ENCODE measurements around the gene KRT35.

The KRT35 gene

DNA sequence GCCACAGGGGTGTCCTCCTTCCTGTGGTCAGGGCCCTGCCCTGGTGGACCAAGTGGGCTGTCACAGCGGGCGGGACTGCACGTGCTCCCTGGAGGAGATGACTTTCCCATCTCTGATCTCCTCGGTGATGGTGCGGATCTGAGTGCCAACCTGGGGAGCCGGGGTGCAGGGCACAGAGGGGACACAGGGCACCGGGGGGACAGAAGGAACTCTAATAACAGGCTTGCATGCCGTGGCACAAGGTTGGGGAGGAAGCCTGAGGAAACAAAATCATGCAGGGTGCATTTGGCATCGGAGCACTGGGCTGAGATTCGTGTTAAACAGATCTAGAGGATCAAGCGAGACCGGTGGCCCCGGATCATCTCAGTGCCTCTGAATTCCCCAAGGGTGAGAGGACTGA, 5.4 kb upstream of the KRT35 start:
- DNase-seq: no peak

DNA sequence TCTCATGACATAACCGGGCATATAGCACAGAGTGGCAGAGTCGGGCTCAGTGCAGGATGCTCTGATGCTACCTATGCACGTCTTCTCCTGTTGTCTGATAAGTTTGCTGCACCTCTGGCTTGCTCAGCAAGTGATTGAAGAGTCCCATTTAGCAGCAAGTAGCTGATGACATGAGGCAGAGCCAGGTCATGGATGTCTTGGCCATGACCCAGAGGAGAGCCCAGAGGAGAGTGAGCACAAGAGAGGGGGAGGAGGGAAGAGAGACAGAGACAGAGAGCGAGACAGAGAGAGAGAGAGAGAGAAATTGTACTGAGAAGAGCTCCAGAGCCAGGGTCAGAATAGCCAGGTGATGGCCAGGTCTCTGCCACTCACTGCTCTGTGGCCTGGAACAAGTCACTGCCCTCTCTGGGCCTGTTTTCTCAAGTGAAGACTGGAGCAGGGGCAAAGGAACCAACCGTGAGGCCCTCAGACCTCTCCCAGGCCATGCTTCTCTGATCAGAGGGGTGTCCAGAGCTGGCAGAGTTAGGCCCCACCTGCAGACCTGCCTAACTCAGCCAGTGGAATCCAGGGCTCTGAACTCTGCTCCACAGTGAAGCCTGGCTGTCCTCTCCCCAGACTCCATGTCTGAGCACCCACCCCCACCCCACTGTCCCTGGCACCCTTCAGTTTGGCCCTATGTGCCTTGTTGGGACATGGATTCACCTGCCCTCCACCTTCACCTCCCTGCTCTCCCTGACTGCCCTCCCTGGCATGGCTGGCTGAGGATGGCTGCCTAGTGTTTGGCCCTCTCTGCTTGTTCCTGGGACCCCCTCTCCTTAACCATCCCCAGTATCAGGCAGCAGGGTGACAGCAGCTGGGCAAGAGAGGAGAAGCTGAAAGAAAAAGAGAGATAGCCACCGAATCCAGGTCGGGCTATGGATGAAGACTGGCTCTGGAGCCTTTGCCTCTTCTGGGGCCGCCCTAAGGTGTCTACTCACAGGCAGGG, 4.3 kb upstream of the KRT35 start:
- DNase-seq: no peak

DNA sequence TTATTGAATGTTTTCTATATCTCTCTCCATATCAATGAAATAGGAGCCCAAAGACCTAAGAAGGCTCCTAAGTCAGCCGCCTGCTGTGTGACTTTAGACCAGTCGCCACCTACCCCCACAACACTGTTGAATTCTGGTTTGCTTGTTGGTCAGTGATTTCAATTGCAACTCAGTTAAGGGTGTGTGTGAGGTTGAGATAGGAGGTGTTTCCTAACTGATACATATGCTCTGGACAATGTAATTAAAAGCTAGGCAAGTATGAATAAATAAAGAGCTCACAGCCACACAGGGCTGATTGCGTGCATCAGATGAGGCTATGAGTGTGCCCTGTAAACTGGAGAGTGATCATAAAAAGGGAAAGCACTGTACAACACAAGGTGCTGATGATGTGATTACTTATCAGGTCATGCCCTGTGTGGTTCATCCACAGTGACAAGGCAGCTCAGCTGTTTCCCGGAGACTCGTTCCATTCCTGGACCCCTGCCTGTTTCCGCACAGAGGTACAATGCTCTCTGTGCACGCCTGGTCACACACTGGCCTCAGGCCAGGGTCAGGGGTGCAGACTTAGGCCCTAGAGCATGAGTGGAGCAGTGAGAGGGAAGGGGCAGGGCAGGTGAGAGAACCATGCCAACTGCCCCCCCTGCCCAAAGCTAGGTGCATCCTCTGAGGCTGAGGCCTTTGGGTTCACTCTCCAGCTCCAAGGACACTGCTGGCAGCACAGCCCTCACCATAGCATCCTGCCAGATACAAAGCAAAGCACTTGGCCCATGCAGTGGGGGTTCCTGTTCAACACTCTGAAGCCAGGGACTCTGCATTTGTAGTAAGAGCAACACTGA, 3.3 kb upstream of the KRT35 start:
- DNase-seq: no peak

DNA sequence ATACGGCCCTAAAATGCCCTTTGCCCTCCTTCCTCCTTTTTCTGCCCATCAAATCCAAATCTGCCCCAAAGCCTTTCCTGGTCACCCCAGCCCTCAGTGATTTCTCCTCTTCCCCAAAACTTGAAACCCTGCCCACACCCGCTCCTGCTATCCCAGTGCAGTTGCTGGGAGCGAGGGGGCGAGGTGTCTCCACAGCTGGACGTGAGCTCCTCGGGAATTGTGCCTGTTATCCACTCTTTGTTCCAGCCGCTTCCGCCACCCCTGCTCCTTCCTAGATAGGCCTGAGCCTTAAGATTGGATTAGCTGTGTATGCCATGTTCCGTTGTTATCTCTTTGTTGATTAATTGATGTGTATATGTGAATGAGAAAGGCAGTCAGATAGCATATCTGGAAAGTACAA, 2.6 kb upstream of the KRT35 start:
- no peak for DNase-seq

DNA sequence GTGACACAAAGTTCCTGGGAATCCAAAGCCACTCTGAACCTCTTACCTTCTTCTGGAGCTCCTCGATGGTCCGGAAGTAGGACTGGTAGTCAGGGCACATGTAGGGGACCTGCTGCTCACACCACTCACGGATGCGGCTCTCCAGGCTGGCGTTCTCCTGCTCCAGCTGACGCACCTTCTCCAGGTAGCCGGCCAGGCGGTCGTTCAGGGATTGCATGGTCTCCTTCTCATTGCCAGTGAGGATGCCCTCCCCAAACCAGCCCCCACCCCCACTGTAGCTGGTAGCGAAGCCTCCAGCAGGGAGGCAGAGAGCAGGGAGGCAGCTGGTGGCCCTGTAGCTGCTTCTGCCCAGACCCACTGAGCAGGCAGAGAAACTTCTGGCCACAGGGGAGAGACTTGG, 370 bp downstream of the KRT35 start:
- DNase-seq: no peak

DNA sequence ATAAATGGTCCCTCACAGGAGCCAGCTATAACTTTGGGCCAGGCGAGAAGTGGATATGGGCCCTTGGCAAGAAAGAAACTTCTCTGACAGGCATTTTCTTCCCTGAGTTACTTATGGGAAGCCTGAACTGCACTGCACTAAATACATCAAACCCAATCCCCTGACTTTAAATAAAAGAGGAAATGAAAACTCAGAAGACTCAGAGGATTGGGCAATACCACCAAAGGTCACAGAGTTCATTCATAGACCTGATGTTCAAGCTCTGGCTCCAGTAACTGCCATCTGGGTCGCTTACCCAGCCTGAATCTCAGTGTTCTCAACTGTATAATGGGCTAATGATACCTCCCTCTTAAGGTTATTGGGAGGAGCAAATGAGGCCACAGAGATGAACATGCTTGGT, 815 bp downstream of the KRT35 start:
- no peak for DNase-seq

DNA sequence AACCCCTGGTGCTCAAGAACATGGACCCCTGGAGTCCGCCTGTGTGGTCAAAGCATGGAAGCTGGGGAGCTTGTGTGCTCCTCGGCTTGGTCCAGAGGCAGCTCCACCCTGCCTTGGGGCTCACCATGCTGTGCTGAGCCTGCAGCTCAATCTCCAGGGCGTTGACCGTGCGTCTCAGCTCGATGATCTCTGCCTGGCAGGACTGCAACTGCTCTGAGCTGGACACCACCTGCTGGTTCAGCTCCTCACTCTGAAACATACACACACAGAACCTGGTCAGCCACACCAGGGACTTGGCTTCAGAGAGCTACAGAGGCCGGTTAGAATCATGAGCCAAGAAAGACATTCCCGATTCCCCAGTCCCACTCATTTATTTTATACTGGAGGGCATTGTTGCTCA, 2.7 kb downstream of the KRT35 start:
- no peak for DNase-seq

DNA sequence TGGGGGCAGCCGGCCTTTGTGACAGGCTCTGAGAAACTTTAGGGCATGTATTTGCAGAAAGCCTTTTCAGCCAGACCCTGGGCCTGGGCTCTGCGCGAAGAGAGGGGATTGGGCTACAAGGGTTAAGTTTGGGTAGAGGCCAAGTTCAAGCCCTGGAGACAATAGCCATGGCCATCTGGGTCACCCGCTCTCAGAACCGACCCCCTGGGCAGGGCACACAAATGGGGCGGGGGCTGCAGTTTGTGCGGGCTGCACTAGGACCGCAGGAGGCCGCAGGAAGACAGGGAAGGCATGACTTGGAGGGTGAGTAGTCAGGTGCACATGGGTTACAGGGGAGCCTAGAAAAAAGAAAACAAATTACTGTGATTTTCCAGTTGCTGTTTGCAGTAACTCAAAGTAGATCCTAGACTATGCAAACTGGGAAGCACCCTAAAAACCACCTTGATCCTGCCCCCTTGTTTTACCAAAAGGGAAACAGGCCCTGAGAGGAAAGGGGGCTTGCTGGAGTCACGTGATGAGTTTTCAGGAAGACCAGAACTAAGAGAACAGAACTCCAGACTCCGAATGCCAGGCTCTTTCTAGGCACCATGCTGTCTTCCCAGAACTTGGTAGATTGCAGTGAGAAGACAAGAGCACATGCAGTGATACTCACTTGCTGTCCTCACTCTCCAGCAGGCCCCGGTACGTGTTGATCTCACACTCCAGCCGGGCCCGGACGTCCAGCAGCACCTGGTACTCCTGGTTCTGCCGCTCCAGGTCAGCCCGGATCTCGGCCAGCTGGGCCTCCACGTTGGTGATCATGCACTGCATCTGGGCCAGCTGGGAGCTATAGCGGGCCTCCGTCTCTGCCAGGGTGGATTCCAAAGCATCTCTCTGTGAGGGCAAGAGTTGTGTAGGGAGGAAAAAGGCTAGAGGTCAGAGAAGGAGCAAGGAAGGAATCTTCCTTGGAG, 3.8 kb downstream of the KRT35 start:
- no peak for DNase-seq

DNA sequence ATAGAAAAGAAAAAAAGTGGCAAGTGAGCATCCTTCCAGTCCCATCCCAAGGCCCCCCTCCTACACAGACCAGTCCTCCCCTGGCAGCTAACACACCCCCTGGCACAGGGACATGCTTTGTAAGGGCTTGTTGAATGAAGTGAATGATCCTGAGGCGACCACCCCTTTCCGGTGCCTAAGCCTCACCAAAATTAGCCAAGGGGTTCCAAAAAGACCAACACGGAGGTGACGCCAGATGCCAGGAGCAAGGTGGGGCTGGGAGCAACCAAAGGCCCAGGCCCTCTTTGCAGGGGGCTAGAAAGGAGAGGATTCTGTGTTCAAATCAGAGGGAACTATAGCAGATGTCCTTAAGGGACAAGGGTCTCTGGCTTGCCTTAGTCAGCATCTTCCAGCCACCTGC, 5.5 kb downstream of the KRT35 start:
- DNase-seq: no peak

DNA sequence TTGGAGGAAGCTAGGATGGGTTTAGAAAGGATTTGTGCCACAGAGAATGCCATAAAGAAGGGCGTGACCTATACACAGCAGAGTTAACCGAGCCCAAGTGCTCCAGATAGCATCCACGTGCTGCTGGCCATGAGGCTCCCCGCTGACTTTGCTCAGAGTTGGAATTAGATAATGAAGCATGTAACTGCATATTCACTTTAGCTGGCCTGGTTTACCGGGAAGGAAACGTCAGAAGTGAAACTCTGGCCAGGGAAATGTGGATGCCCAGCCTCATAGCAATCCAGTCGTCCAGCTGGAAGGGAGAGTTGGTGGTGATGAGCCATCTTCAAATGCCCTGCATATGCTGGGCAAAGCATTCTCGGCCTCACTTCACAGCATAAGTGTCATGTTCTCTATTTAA, 6.1 kb downstream of the KRT35 start:
- DNase-seq: no peak

DNA sequence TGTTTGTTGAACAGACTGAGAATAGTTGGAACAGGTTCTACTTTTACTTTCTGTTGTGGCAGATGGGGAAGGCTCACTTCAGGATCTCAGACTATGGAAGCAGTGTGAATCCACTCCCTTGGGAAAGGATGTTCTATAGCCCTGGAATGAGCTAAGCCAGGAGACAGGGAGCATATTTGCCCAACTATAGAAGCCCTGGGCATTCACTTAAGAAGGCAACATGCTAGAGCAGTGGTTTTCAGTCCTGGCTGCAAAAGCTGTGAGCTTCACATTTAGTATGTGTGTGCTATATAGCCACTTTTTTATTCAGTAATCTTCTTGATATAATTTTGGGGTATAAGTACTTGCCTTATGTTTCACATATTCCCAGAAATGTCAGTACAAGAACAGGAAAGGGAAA, 12.6 kb downstream of the KRT35 start:
- no peak for DNase-seq

DNA sequence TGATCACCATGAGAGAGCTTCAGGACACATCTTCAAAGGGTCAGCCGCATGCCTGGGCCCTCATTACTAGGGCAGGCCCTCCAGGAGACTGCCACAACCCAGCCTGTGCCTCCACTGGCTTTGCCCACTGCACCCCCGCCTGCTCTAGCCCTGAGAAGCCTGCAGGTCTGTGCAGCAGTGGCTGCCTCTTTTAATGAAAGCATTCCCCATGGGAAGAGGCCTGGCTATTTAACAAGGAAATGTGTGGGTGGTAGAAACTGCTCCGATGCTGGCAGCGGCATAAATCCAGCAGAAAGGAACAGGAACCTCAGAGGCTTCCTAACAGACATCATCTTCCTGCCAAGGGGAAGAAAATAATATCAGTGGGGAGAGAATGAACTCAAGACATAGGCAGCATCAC, 13.4 kb downstream of the KRT35 start:
- no peak for DNase-seq

DNA sequence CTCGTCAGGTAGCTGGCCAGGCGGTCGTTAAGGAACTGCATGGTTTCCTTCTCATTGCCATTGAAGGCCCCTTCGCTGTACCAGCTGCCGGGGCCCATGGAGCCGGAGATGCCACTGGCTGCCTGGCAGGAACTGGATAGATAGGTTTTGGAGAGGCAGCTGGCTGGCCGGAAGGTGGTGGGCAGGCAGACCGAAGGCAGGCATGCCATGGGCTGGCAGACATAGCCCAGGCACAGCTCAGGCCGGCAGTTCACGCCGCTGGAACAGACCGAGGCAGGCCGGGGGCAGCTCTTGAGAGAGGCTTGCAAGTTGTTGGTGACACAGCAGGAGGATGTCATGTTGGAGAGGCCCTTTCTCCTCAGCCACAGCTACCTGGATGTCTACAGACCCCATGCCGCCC, 14.0 kb downstream of the KRT35 start, which contains the start of gene KRT32:
KRT32 (minus strand) TSS at position 399 of the 400 bp plus-strand sequence; CDS start at position 338, 61 bp downstream.
- no peak for DNase-seq

DNA sequence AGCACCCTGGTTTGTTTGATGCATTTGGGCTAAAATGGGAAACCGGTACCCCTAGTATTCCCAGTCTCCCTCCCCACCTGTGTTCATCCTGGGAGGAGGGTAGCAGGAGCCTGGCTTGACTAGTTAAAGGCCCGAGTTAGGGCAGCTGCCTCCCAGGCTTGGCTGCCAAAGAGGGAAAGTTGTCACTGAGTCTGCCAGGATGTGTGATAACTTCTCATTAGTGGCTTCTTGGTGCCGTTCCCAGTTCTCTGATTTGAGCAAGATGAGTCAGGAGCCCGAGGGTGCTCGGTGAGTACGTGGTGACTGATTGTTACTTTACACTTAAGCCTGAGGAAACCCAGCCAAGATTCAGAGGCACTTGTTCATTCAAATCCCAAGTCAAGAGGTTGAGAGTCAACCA, 16.3 kb downstream of the KRT35 start:
- DNase-seq: peak; percentile 87

DNA sequence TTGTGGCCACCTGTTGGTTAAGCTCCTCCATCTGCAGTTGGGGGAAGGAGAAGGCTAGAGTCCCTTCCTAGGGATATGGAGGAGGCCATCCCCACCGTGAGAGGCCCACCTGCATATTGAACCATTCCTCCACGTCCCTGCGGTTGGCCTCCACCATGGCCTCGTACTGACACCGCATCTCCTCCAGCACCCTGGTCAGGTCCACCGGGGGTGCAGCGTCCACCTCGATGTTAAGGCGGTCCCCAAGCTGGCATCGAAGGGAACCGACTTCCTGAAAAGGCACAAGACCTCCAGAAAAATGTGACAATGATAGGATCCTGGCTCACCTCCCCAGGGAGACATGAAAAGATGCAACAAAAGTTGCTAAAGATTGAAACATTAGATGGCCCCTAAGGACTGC, 16.8 kb downstream of the KRT35 start:
- no peak for DNase-seq

DNA sequence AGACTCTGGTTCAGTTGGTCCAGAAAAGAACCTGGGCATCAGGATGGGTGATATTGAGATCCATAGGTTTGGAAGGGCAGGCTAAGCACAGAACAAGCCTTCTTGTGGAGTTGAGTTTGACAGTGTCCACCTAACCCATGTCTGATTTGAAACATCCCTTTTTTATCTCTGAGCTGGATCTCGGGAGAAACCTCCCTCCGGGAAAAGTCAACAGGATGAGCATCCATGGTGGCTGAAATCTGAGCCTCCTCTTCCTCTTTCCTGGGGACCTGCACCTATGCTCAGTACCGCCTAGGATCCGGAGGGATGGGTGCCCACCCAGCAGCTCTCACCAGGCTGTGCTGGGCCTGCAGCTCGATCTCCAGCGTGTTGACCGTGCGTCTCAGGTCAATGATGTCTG, 17.2 kb downstream of the KRT35 start:
- DNase-seq: no peak

DNA sequence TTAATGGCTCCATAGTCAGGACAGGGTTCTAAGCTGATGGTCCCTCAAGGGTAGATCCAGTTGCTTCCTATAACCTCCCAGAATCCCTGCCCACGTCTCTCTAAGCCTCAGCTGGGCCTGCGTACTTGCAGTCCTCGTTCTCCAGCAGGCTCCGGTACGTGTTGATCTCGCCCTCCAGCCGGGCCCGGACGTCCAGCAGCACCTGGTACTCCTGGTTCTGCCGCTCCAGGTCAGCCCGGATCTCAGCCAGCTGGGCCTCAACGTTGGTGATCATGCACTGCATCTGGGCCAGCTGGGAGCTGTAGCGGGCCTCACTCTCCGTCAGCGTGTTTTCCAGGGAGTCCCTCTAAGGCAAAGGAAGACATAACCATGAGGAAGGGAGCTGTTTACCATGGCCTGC, 18.2 kb downstream of the KRT35 start:
- no peak for DNase-seq

DNA sequence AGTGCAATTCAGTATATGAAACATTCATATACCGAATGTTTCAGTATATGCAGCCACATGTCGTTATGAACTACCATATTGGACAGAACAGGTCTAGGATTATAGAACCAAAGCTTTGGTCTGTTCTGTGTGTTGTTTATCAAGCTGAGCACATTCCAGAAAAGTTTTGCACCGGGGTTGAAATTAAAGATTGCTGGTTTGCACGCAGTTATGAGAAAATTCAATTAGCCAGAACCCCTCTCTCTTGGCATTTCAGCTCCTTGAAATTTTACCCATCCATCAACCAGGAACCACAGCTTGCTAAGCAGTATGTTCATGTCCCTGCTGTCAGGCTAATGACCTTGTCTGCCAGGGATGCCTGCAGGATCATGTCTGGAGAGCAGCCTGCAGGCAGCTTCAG, 23.3 kb downstream of the KRT35 start:
- DNase-seq: no peak

DNA sequence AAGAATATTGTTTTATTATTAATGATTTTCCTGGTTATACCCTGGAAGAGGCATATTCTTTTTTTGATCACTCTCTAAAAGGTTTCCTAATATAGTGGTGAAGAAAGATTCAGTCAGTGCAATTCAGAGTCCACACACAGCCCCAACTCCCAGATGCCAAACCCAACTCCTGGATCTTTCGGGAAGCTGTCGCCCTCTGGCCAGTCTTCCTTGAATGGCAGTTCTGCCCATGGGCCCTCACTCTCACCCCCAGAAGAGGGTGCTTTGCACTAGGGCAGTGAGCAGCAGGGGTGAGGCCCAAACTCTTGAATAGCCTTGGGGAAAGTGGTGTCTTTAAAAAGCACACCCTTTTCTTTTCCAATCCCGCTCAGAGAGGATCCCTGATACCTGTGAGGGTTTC, 24.7 kb downstream of the KRT35 start:
- no peak for DNase-seq

DNA sequence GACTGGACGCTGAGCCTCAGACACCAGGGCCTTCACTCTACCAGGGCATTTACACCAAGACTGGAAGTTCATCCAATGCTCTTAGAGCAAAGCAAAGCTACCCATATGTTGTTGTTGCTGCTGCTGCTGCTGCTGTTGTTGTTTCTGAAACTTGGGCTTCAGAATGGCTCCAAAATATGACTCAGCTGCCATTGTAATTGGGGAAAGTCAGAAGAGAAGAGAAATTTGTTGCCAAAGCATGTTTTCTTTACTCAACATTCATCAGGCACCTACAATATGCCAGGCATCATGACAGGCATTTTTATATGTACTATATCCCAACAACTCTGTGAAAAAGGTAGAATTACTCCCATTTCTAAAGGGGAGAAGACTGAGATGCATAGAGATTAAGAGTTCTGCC, 25.7 kb downstream of the KRT35 start:
- no peak for DNase-seq

DNA sequence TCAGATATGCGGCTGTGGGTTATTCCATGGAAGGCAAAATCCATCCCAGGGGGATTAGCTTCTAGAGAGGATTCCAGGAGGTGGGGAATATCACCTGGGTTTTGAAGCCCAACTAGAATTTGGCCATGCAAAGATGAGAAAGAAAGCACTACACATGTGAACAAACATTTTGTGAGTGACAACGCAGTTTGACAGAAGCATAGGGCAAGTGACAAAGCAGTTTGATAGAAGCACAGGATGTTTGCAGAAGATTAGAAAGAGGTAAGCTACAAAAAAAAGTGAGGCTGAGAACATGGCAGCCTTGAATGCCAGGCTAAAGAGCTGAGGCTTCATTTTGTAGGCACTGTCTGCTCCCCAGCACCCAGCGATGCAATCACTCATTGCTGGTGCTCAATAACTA, 27.9 kb downstream of the KRT35 start:
- no peak for DNase-seq

DNA sequence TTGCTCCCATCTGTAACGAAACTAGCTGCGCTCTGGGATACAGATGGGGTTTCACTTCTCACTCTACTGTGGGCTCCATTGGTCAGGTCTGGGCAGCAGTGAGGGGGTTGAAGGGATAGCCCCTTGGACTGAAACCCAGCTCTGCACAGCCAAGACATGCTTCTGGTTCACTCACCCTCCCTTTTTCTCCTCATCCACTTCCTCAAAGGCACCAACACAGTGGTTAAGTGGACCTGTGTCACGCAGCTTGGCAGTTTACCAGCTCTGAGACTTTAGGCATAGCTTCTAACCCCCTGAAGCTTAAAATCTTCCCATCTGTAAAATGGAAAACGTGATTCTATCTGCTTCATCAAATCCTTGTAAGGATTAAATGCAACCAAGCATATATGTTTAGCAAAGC, 28.7 kb downstream of the KRT35 start:
- no peak for DNase-seq

All from NCI-H1105 treated with DMSO at 0.1 percent for 48 hours (cell line).